HG03571 (cell line): ENCODE data around the gene EVA1C.
"Not testable (repeated sequence)": the region's sequence is repeated elsewhere in the genome, so short reads cannot be mapped to it uniquely, and the experiment has no call there.

Source experiments
- ATAC-seq: cut with Tn5 transposase; IDR thresholded peaks from one replicate; pipeline ENCODE4 v1.9.1; 2021; ENCODE audit not compliant: unreplicated experiment

The EVA1C gene

GRCh38 chr21:32558106-32558505 is 145.6 kb downstream of the EVA1C start:
- ATAC-seq: no peak

DNA sequence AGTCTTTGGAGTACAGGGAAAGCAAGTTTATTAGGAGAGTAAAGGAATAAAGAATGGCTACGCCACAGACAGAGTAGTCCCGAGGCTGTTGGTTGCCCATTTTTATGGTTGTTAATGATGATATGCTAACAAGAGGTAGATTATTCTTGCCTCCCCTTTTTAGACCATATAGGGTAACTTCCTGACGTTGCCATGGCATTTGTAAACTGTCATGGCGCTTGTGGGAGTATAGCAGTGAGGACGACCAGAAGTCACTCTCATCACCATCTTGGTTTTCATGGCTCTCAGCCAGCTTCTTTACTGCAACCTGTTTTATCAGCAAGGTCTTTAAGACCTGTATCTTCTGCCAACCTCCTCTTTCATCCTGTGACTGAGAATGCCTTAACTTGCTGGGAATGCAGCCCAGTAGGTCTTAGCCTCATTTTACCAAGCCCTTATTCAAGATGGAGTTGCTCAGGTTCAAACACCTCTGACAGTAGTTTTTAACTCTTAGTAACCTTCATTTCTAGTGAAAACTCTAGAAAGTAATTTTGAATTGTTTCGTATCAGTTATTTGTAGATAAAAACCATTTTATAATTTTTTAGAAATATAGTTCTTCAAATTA is 146.6 kb downstream of the EVA1C start:
- no peak for ATAC-seq

GRCh38 chr21:32560896-32561295 is 148.4 kb downstream of the EVA1C start:
- ATAC-seq: no peak

DNA sequence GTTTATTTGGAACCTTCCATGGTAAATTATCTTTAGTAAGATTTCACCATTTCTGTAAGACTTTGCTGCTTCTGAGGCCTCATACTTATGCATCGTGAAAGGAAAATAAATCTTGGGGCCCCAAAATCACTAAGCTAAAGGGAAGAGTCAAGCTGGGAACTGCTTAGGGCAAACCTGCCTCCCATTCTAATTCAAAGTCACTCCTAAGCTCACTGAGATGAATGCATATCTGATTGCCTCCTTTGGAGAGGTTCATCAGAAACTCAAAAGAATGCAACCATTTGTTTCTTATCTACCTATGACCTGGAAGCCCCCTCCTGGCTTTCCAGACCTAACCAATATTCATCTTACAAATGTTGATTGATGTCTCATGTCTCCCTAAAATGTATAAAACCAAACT is 149.0 kb downstream of the EVA1C start:
- not testable (repeated sequence) for ATAC-seq

GRCh38 chr21:32562426-32562825 is 149.9 kb downstream of the EVA1C start:
- no peak for ATAC-seq

DNA sequence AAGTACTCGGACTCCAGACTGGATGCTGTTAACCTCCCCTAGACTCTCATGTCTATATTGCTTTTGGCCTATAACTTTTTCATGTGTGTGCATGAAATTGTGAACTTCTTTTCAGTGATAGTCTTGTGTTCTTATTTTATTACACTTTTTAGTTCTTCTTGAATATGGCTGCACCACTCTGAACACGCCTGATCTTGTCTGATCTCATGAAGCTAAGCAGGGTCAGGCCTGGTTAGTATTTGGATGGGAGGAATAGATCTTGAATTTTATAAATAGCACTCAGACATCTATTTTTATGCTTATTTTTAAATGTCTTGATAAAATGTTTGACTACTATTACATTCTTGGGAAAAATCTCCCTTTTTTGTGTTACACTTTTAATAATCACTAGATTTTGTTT is 150.4 kb downstream of the EVA1C start:
- no peak for ATAC-seq
